Stimulated activated naive CD4-positive, alpha-beta T cell treated with Interleukin-2 at 50 U/mL for 16 hours (primary cell): ENCODE data around the gene MAGED1.
A peak's percentile ranks its signal among the peaks of the same experiment; 100 is the strongest.

Experiments
- DNase-seq: peaks from one replicate; lab custom pipeline; 2025; lab: John Stamatoyannopoulos, UW

MAGED1 gene

GRCh38 chrX:51892921-51893745, at the start of gene MAGED1:
Gene MAGED1, plus strand, starts transcription at chrX:51893623. Its CDS starts 682 bp downstream, at chrX:51894305.
- DNase-seq, result peak; percentile 78

GRCh38 chrX:51847463-51847862, 46.0 kb upstream of the MAGED1 start:
- DNase-seq, result no peak

GRCh38 chrX:51851507-51852085, 41.8 kb upstream of the MAGED1 start:
- no peak for DNase-seq

GRCh38 chrX:51852096-51852495, 41.3 kb upstream of the MAGED1 start:
- DNase-seq, result no peak

GRCh38 chrX:51852621-51853020, 40.8 kb upstream of the MAGED1 start:
- DNase-seq, result no peak

- DNase-seq, result no peak
These were observed 40.2 kb upstream of the MAGED1 start for GRCh38 chrX:51853251-51853650.

- no peak for DNase-seq
These were observed 37.7 kb upstream of the MAGED1 start for GRCh38 chrX:51855698-51856097.

GRCh38 chrX:51857159-51857733, 36.2 kb upstream of the MAGED1 start:
- no peak for DNase-seq

GRCh38 chrX:51860679-51861078, 32.7 kb upstream of the MAGED1 start:
- DNase-seq, result no peak

- no peak for DNase-seq
These were observed 30.5 kb upstream of the MAGED1 start for GRCh38 chrX:51862920-51863319.

- DNase-seq, result no peak
These were observed 27.2 kb upstream of the MAGED1 start for GRCh38 chrX:51866210-51866609.

- DNase-seq, result no peak
These were observed 25.8 kb upstream of the MAGED1 start for GRCh38 chrX:51867626-51868025.

- DNase-seq, result no peak
These were observed 23.1 kb upstream of the MAGED1 start for GRCh38 chrX:51870354-51870753.

GRCh38 chrX:51874123-51874522, 19.3 kb upstream of the MAGED1 start:
- DNase-seq, result no peak

- no peak for DNase-seq
These were observed 17.0 kb upstream of the MAGED1 start for GRCh38 chrX:51876441-51876840.

GRCh38 chrX:51878056-51878455, 15.4 kb upstream of the MAGED1 start:
- DNase-seq, result no peak

- DNase-seq, result no peak
These were observed 3.6 kb upstream of the MAGED1 start for GRCh38 chrX:51889851-51890250.

GRCh38 chrX:51891245-51891644, 2.2 kb upstream of the MAGED1 start:
- no peak for DNase-seq

- no peak for DNase-seq
These were observed 1.4 kb upstream of the MAGED1 start for GRCh38 chrX:51891821-51892551.

- no peak for DNase-seq
These were observed 691 bp downstream of the MAGED1 start for GRCh38 chrX:51893931-51894696.

GRCh38 chrX:51894697-51895336, 1.4 kb downstream of the MAGED1 start:
- no peak for DNase-seq
